ENCODE results near the gene HOTAIR. TPM values are rescaled to one million over a fixed set of nuclear protein-coding genes. Genes with fewer than 3 reads are reported as not detected.

HOTAIR gene
- total and polyA plus RNA-seq, 8 donors = not detected

- H3K4me3 ChIP-seq = no peak overlapping the region
- no peak for DNase-seq
- intact Hi-C loops (cut with DNase I; ENCODE audit: low total_unique reads) = no loop called here
- 6 to 10% (median 9%) methylated on average over 31 to 45 of the region's 45 CpGs for WGBS, 5 donors
- no peak overlapping the region for H3K27ac ChIP-seq
- peaks cover 0 to 11% (median 0%) of the 10 kb centered on the region in 4 donors for H3K4me1 ChIP-seq
- TF ChIP-seq POLR2A (IDR thresholded peaks at IDR 0.05) = no peak
- TF ChIP-seq POLR2AphosphoS5 (IDR thresholded peaks at IDR 0.05) = no peak
- TF ChIP-seq CTCF (IDR thresholded peaks at IDR 0.05) = no peak
- TF ChIP-seq EP300 (IDR thresholded peaks at IDR 0.05) = no peak
- peaks cover 29 to 100% (median 90%) of the 10 kb centered on the region in 3 donors for H3K27me3 ChIP-seq
- no peaks in the 10 kb centered on the region for H3K36me3 ChIP-seq
- H3K9me3 ChIP-seq = peaks cover 0 to 17% (median 6%) of the 10 kb centered on the region in 4 donors
Measured at GRCh38 chr12:53927220-53928029, 47.3 kb downstream of the HOTAIR start.

GRCh38 chr12:53924521-53925405 lies 50.0 kb downstream of the HOTAIR start:
- Histone ChIP-seq H3K4me1 (peaks cover 0 to 11% (median 0%) of the 10 kb centered on the region in 4 donors), H3K27ac (no peak overlapping the region), H3K9me3 (peaks cover 0 to 7% (median 3%) of the 10 kb centered on the region in 4 donors), H3K27me3 (peaks cover 18 to 99% (median 79%) of the 10 kb centered on the region in 3 donors), H3K4me3 (no peak overlapping the region), H3K36me3 (no peaks in the 10 kb centered on the region)
- no peak for DNase-seq
- TF ChIP-seq POLR2A (IDR thresholded peaks at IDR 0.05) (no peak), EP300 (IDR thresholded peaks at IDR 0.05) (no peak), CTCF (IDR thresholded peaks at IDR 0.05) (no peak), POLR2AphosphoS5 (IDR thresholded peaks at IDR 0.05) (no peak)
- intact Hi-C loops (cut with DNase I; ENCODE audit: low total_unique reads) = no loop called here
- whole genome bisulfite sequencing, 5 donors = 5 to 29% (median 24%) methylated on average over 2 of the region's 2 CpGs

- Histone ChIP-seq H3K4me1 (no peaks in the 10 kb centered on the region), H3K4me3 (no peak overlapping the region), H3K9me3 (peaks cover 0 to 3% (median 0%) of the 10 kb centered on the region in 4 donors), H3K27me3 (peaks cover 0 to 95% (median 43%) of the 10 kb centered on the region in 3 donors), H3K36me3 (no peaks in the 10 kb centered on the region), H3K27ac (no peak overlapping the region)
- WGBS, 5 donors = 63 to 75% (median 69%) methylated on average over 5 of the region's 5 CpGs
- no peak for TF ChIP-seq EP300 (IDR thresholded peaks at IDR 0.05)
- DNase-seq = no peak
- intact Hi-C loops (cut with DNase I; ENCODE audit: low total_unique reads) = no loop called here
Measured at GRCh38 chr12:53916788-53917655, 57.7 kb downstream of the HOTAIR start.

Small RNA genes lying within 50 kb of the gene (small RNA-seq; reads per million reads assigned to genes)
- gene AC012531.3 (0 reads per million in 4 donors), gene AC012531.4 (0 reads per million in 4 donors), gene MIR196A2 (0 to 0.98 (median 0.18) reads per million in 4 donors), gene RF01905 (0 reads per million in 4 donors), gene RF01906 (0 reads per million in 4 donors)

Other genes with a start within 250 kb of the HOTAIR start
- gene CALCOCO1, start 247.5 kb downstream of the HOTAIR start, total RNA-seq = 100 to 1,000 TPM; 135 to 441 (median 164) TPM
- gene CALCOCO1, start 247.5 kb downstream of the HOTAIR start, polyA plus RNA-seq = 100 to 1,000 TPM in 1 of 3 donors, 10 to 100 TPM in 2; 60.3 to 102 (median 73.2) TPM
- not detected for gene CISTR, start 223.0 kb downstream of the HOTAIR start, total RNA-seq
- not detected for gene CISTR, start 223.0 kb downstream of the HOTAIR start, polyA plus RNA-seq
- not detected for gene HOXC13, start 36.1 kb downstream of the HOTAIR start, total RNA-seq
- not detected for gene HOXC13, start 36.1 kb downstream of the HOTAIR start, polyA plus RNA-seq
- gene HOXC12, start 20.1 kb downstream of the HOTAIR start, total RNA-seq = not detected
- not detected for gene HOXC12, start 20.1 kb downstream of the HOTAIR start, polyA plus RNA-seq
- not detected for gene HOXC11, start 1.8 kb downstream of the HOTAIR start, total RNA-seq
- gene HOXC11, start 1.8 kb downstream of the HOTAIR start, polyA plus RNA-seq = not detected
- gene HOXC10, start 10.2 kb upstream of the HOTAIR start, total RNA-seq = not detected
- not detected for gene HOXC10, start 10.2 kb upstream of the HOTAIR start, polyA plus RNA-seq
- not detected for gene HOXC9, start 25.2 kb upstream of the HOTAIR start, total RNA-seq
- under 1 TPM in 1 of 3 donors, not detected in 2; 0.08 TPM for gene HOXC9, start 25.2 kb upstream of the HOTAIR start, polyA plus RNA-seq
- not detected for gene HOXC8, start 34.0 kb upstream of the HOTAIR start, total RNA-seq
- gene HOXC8, start 34.0 kb upstream of the HOTAIR start, polyA plus RNA-seq = under 1 TPM in 1 of 3 donors, not detected in 2; 0.08 TPM
- gene HOXC6, start 53.5 kb upstream of the HOTAIR start, total RNA-seq = 1 to 10 TPM in 1 of 5 donors, not detected in 4; 2.0 TPM
- 1 to 10 TPM in 1 of 3 donors, under 1 TPM in 1, not detected in 1; 0.46 to 1.0 TPM for gene HOXC6, start 53.5 kb upstream of the HOTAIR start, polyA plus RNA-seq
- not detected for gene HOXC5, start 58.1 kb upstream of the HOTAIR start, total RNA-seq
- gene HOXC5, start 58.1 kb upstream of the HOTAIR start, polyA plus RNA-seq = 1 to 10 TPM in 1 of 3 donors, under 1 TPM in 1, not detected in 1; 0.25 to 1.3 TPM
- 1 to 10 TPM in 2 of 5 donors, not detected in 3; 2.6 to 3.5 TPM for gene HOXC4, start 78.9 kb upstream of the HOTAIR start, total RNA-seq
- 1 to 10 TPM in 2 of 3 donors, under 1 TPM in 1; 0.92 to 3.7 (median 2.6) TPM for gene HOXC4, start 78.9 kb upstream of the HOTAIR start, polyA plus RNA-seq
- 10 to 100 TPM; 15.4 to 79.4 (median 31.0) TPM for gene SMUG1, start 214.0 kb upstream of the HOTAIR start, total RNA-seq
- gene SMUG1, start 214.0 kb upstream of the HOTAIR start, polyA plus RNA-seq = 10 to 100 TPM; 34.0 to 71.3 (median 70.3) TPM

Data from stomach (tissue), 9 donors.